K562 (cell line): Measurements from ENCODE around the gene MYOC. TPM values are rescaled to one million over a fixed set of nuclear protein-coding genes. Genes with fewer than 3 reads are reported as not detected.

ENCODE experiments used
- ATAC-seq: fragments of 200-7000 bp; cut with Tn5 transposase; 3 replicates; pipeline ENCODE4 v1.9.1; 2020; ENCODE audit warnings: moderate library complexity
- BruUV-seq: library from RNA; stranded (reverse); fragments of 400-500 nt; replicated peaks from 2 replicates; lab custom pipeline; 2021; lab: Mats Ljungman, UMichigan
- CTCF ChIA-PET: fragments of 300-600 bp; formaldehyde crosslinking; extraction: SDS; loops from one replicate; lab custom pipeline; 2021; ENCODE audit warnings: low intra/inter-chr PET ratio; lab: Yijun Ruan, JAX
- POLR2A ChIA-PET: fragments of 300-600, 350-650 bp; sonication (Branson Sonifier 250); formaldehyde crosslinking; extraction: SDS; loops from one replicate; lab custom pipeline; 2021; ENCODE audit warnings: antibody characterized with exemption, inconsistent platforms; lab: Yijun Ruan, JAX
- DNase-seq, 4 experiments: peaks; one replicate each; pipeline versions ENCODE4 v3.0.0 to v3.0.0-alpha.2; 2011 to 2018; ENCODE audit warnings: low spot score in 3 of 4, mixed read lengths in 3 of 4; ENCODE audit errors: extremely low read depth in 1 of 4
- FAIRE-seq: peaks from 2 replicates; lab custom pipeline; 2011; peaks lifted over from hg19 to GRCh38; lab: Jason Lieb, UNC
- H2AFZ ChIP-seq: 2 replicates; pipeline ENCODE4 v1.6.0; 2011; ENCODE audit warnings: low read depth, low read length, control low read depth, inconsistent platforms
- H3K27ac ChIP-seq: fragments of 200-600 bp; 3 replicates; pipeline ENCODE4 v1.8.0; 2011; ENCODE audit warnings: low read depth, mild to moderate bottlenecking, control low read depth, inconsistent platforms, low read length, moderate library complexity, mixed read lengths; ENCODE audit errors: extremely low read depth
- H3K27me3 ChIP-seq, 2 experiments: fragments of 300-600 bp in 1 of 2; 2 replicates in 1 of 2; 3 replicates in 1 of 2; pipeline versions ENCODE4 v1.6.0 to v1.8.0; 2011; ENCODE audit warnings: inconsistent platforms in 2 of 2, low read length in 2 of 2, mild to moderate bottlenecking in 1 of 2, mixed read lengths in 1 of 2, moderate library complexity in 1 of 2; ENCODE audit not compliant: control insufficient read depth in 2 of 2, insufficient read depth in 2 of 2
- H3K36me3 ChIP-seq: fragments of 300-600 bp; 3 replicates; pipeline ENCODE4 v1.8.0; 2011; ENCODE audit warnings: mild to moderate bottlenecking, low read length, inconsistent platforms; ENCODE audit not compliant: control insufficient read depth, insufficient read depth
- H3K4me1 ChIP-seq, 2 experiments: fragments of 200-600 bp in 1 of 2; replicated peaks in 1 of 2; 2 replicates in 1 of 2; 3 replicates in 1 of 2; pipeline versions ENCODE4 v1.5.1 to v1.8.0; 2011; ENCODE audit warnings: inconsistent platforms in 2 of 2, low read length in 2 of 2, mild to moderate bottlenecking in 1 of 2, mixed read lengths in 1 of 2, moderate library complexity in 1 of 2; ENCODE audit not compliant: control insufficient read depth in 2 of 2, insufficient read depth in 2 of 2
- H3K4me2 ChIP-seq: 2 replicates; pipeline ENCODE4 v1.6.1; 2011; ENCODE audit warnings: low read length, control low read depth, inconsistent platforms, mixed read lengths; ENCODE audit not compliant: insufficient read depth
- H3K4me3 ChIP-seq: fragments of 200-600 bp; sonication (generic), shearing (Covaris generic); 2 replicates; pipeline ENCODE4 v1.5.1; 2016; ENCODE audit warnings: control low read depth, inconsistent platforms
- H3K79me2 ChIP-seq: fragments of 200-600 bp; 3 replicates; pipeline ENCODE4 v1.8.0; 2011; ENCODE audit warnings: low read length, inconsistent platforms; ENCODE audit not compliant: control insufficient read depth, insufficient read depth
- H3K9ac ChIP-seq, 2 experiments: 2 replicates each; pipeline versions ENCODE4 v1.6.0 to v1.6.1; 2011; ENCODE audit warnings: low read depth in 2 of 2, low read length in 2 of 2, control low read depth in 1 of 2, inconsistent platforms in 1 of 2, mild to moderate bottlenecking in 1 of 2, mixed read lengths in 1 of 2; ENCODE audit not compliant: insufficient read depth in 1 of 2
- H3K9me1 ChIP-seq: one replicate; pipeline ENCODE4 v1.6.0; 2011; ENCODE audit warnings: inconsistent platforms, mild to moderate bottlenecking, low read length, moderate library complexity; ENCODE audit not compliant: control insufficient read depth, insufficient read depth
- H3K9me3 ChIP-seq: replicated peaks from 2 replicates; pipeline ENCODE4 v1.5.1; 2011; ENCODE audit warnings: low read depth, low read length, inconsistent platforms; ENCODE audit not compliant: control insufficient read depth, insufficient read depth
- H4K20me1 ChIP-seq: replicated peaks from 2 replicates; pipeline ENCODE4 v1.6.1; 2011; ENCODE audit warnings: low read length, inconsistent platforms, mixed read lengths; ENCODE audit not compliant: control insufficient read depth, insufficient read depth
- ARID3B ChIP-seq: fragments of 250-450 bp; sonication (Bioruptor Pico); IDR thresholded peaks from 2 replicates; pipeline ENCODE4 v1.4.0; 2020; ENCODE audit warnings: borderline replicate concordance
- BRD9 ChIP-seq: fragments of 450-650 bp; IDR thresholded peaks from 2 replicates; pipeline ENCODE4 v1.6.1; 2018; ENCODE audit warnings: low read depth; ENCODE audit not compliant: partially characterized antibody
- HCFC1 ChIP-seq: IDR thresholded peaks from 2 replicates; pipeline ENCODE4 v1.6.1; 2012; ENCODE audit warnings: low read depth, low read length, improper control_type of control experiment
- NFE2 ChIP-seq: IDR thresholded peaks from 2 replicates; pipeline ENCODE4 v1.6.1; 2014; ENCODE audit warnings: antibody characterized with exemption, low read depth
- PML ChIP-seq: IDR thresholded peaks from 2 replicates; pipeline ENCODE4 v1.6.1; 2012; ENCODE audit warnings: low read length, inconsistent platforms
- SAP30 ChIP-seq: fragments of 200-600 bp; sonication (generic); IDR thresholded peaks from 2 replicates; pipeline ENCODE4 v1.6.1; 2012; ENCODE audit warnings: borderline replicate concordance, low read depth, mild to moderate bottlenecking, moderate library complexity, low read length, control low read depth, inconsistent platforms; ENCODE audit not compliant: insufficient read depth, poor library complexity, severe bottlenecking
- SIX5 ChIP-seq, 2 experiments: IDR thresholded peaks; 2 replicates each; pipeline ENCODE4 v1.6.1; 2011; ENCODE audit warnings: low read length in 2 of 2, borderline replicate concordance in 1 of 2, low read depth in 1 of 2, mild to moderate bottlenecking in 1 of 2, moderate library complexity in 1 of 2; ENCODE audit not compliant: insufficient read depth in 1 of 2
- SNRNP70 ChIP-seq: fragments of 200-400 bp; formaldehyde crosslinking; optimal IDR thresholded peaks from 2 replicates; pipeline ENCODE3; 2017; ENCODE audit warnings: low read depth, low read length
- ZNF3 ChIP-seq: fragments of 250-450 bp; sonication (Bioruptor Pico); IDR thresholded peaks from 2 replicates; pipeline ENCODE4 v1.5.0; 2021; ENCODE audit warnings: mild to moderate bottlenecking, moderate library complexity
- ZNF561 ChIP-seq: fragments of 450-650 bp; formaldehyde crosslinking; conservative IDR thresholded peaks from 2 replicates; pipeline ENCODE4 v1.4.0; 2020; ENCODE audit warnings: mild to moderate bottlenecking, moderate library complexity
- ZNF655 ChIP-seq: fragments of 250-450 bp; sonication (Bioruptor Pico); IDR thresholded peaks from 2 replicates; pipeline ENCODE4 v1.5.0; 2021
- WGBS: fragments of 100-300 bp; shearing (Covaris generic); methylation state at CpG from one replicate; pipeline ENCODE4 v1.1.6; 2016; ENCODE audit warnings: low coverage, mixed read lengths; ENCODE audit not compliant: insufficient coverage; ENCODE audit errors: missing lambda C conversion rate; 5-methylcytosine and 5-hydroxymethylcytosine counted together
- in situ Hi-C: fragments of 300-500 bp; cut with MboI; formaldehyde crosslinking; loops from 4 replicates; pipeline ENCODE4 v1.15.0; 2018; ENCODE audit warnings: inconsistent platforms, mixed read lengths
- intact Hi-C: fragments of 100-400 bp; cut with micrococcal nuclease; formaldehyde crosslinking; loops from 2 replicates; pipeline ENCODE4 v1.14.2; 2022
- polyA plus RNA-seq, 8 experiments: library from polyadenylated mRNA; depleted of rRNA in 4 of 8; stranded (reverse) in 5 of 8; unstranded in 3 of 8; fragments of >200 nt; fragmentation: Nextera tagmentation in 2 of 8; fragmentation: Illumina TruSeq in 1 of 8; extraction: Ambion mirVana in 2 of 8; extraction: Trizol in 1 of 8; gene quantifications; 2 replicates each; pipeline versions ENCODE4 v1.2.1 to v1.2.3, GENCODE V29; 2011 to 2014; ENCODE audit warnings: inconsistent platforms in 1 of 8, missing spikeins in 1 of 8
- total RNA-seq, 7 experiments: library from RNA; depleted of rRNA in 6 of 7; stranded (reverse); fragments of >200 nt in 6 of 7; fragmentation: Illumina TruSeq in 2 of 7; extraction: Trizol in 2 of 7; gene quantifications; 2 replicates each; pipeline versions ENCODE4 v1.2.1 to v1.2.3, GENCODE V29; 2011 to 2021; ENCODE audit warnings: low replicate concordance in 1 of 7
- TF ChIP-seq, protein P1 (sequence below): sonication (generic); formaldehyde crosslinking; IDR thresholded peaks from 2 replicates; pipeline ENCODE4 v1.8.0; 2022; ENCODE audit warnings: mild to moderate bottlenecking, missing genetic modification reagents
- TF ChIP-seq, protein P2 (sequence below): fragments of 250-450 bp; sonication (Bioruptor Pico); IDR thresholded peaks from 2 replicates; pipeline ENCODE4 v1.5.0; 2020; ENCODE audit warnings: mild to moderate bottlenecking
- TF ChIP-seq, protein P3 (sequence below): sonication (generic); formaldehyde crosslinking; IDR thresholded peaks from 2 replicates; pipeline ENCODE4 v1.8.0; 2022; ENCODE audit warnings: mild to moderate bottlenecking, missing genetic modification reagents

The MYOC gene
- total and polyA plus RNA-seq, 9 of the 15 experiments (the other 6 are each of a cell fraction or from before 2014, with no cell fraction given): not detected

- Histone ChIP-seq H4K20me1 (no peaks in the 10 kb centered on the region), H2AFZ (peak overlapping the region; percentile 44), H3K79me2 (no peaks in the 10 kb centered on the region), H3K9me3 (no peaks in the 10 kb centered on the region), H3K4me2 (peak overlapping the region; percentile 40; the same call in 1 of the 2 replicates), H3K27me3 (peaks cover 0 to 11% of the 10 kb centered on the region in 2 experiments; a peak in 2 of 5 replicates), H3K36me3 (no peaks in the 10 kb centered on the region), H3K9ac (no peak overlapping the region), H3K27ac (no peak overlapping the region), H3K4me3 (no peak overlapping the region), H3K4me1 (peaks cover 5 to 11% of the 10 kb centered on the region in 2 experiments; a peak in 2 of 5 replicates), H3K9me1 (no peaks in the 10 kb centered on the region)
- FAIRE-seq: no peak
- no peak for DNase-seq
- WGBS: 22% methylated on average over 9 of the region's 9 CpGs
- ChIA-PET CTCF (interaction anchor here (0.7 kb wide), 1 partner anchor 1726 kb away, joined by 3 read pairs; no protein-coding TSS in a partner anchor), POLR2A (interaction anchor here (0.6 to 1.2 kb wide), 2 partner anchors 8 to 133 kb away, joined by 3 to 4 read pairs; no protein-coding TSS in a partner anchor)
- intact Hi-C loops (no loop called here), in situ Hi-C loops (loop anchor here (25.0 kb wide), 1 partner anchor 1086 kb away; the partner anchor contains the start of gene GORAB)
- ATAC-seq: no peak; the same call in none of the 3 replicates
- no TSS peak for BruUV-seq
- TF ChIP-seq HCFC1 (no peak), ZNF3 (no peak), ZNF561 (no peak), SAP30 (no peak), SIX5 (IDR thresholded peaks at IDR 0.05; ENCODE audit: borderline replicate concordance in 1 of 2, insufficient read depth in 1 of 2, low read depth in 1 of 2, low read length in 2 of 2) (no peak), SNRNP70 (no peak), ZNF655 (CRISPR knock-in tag) (no peak), ARID3B (CRISPR knock-in tag) (no peak), NFE2 (peak; percentile 69), PML (no peak), BRD9 (no peak)
- TF ChIP-seq, protein P1, sequence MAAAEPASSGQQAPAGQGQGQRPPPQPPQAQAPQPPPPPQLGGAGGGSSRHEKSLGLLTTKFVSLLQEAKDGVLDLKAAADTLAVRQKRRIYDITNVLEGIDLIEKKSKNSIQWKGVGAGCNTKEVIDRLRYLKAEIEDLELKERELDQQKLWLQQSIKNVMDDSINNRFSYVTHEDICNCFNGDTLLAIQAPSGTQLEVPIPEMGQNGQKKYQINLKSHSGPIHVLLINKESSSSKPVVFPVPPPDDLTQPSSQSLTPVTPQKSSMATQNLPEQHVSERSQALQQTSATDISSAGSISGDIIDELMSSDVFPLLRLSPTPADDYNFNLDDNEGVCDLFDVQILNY (CRISPR knock-in tag): no peak
- TF ChIP-seq, protein P2, sequence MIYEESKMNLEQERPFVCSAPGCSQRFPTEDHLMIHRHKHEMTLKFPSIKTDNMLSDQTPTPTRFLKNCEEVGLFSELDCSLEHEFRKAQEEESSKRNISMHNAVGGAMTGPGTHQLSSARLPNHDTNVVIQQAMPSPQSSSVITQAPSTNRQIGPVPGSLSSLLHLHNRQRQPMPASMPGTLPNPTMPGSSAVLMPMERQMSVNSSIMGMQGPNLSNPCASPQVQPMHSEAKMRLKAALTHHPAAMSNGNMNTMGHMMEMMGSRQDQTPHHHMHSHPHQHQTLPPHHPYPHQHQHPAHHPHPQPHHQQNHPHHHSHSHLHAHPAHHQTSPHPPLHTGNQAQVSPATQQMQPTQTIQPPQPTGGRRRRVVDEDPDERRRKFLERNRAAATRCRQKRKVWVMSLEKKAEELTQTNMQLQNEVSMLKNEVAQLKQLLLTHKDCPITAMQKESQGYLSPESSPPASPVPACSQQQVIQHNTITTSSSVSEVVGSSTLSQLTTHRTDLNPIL (CRISPR knock-in tag): no peak
- TF ChIP-seq, protein P3, sequence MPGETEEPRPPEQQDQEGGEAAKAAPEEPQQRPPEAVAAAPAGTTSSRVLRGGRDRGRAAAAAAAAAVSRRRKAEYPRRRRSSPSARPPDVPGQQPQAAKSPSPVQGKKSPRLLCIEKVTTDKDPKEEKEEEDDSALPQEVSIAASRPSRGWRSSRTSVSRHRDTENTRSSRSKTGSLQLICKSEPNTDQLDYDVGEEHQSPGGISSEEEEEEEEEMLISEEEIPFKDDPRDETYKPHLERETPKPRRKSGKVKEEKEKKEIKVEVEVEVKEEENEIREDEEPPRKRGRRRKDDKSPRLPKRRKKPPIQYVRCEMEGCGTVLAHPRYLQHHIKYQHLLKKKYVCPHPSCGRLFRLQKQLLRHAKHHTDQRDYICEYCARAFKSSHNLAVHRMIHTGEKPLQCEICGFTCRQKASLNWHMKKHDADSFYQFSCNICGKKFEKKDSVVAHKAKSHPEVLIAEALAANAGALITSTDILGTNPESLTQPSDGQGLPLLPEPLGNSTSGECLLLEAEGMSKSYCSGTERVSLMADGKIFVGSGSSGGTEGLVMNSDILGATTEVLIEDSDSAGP: no peak
Observed at GRCh38 chr1:171623651-171624331, 28.7 kb downstream of the MYOC start.
